ACC112 (cell line): ENCODE measurements around the gene SCG5.

Experiments used
- H2AFZ ChIP-seq: fragments of 200-600 bp; sonication (generic); one replicate; pipeline ENCODE4 v1.6.0; 2017; ENCODE audit warnings: antibody characterized with exemption, low read length; ENCODE audit not compliant: unreplicated experiment
- H3K27ac ChIP-seq: fragments of 200-600 bp; sonication (generic); 2 replicates; pipeline ENCODE4 v1.5.1; 2014; ENCODE audit warnings: low read depth, mild to moderate bottlenecking, antibody characterized with exemption, low read length, moderate library complexity
- H3K27me3 ChIP-seq: fragments of 200-600 bp; sonication (generic); 2 replicates; pipeline ENCODE4 v1.6.1; 2014; ENCODE audit warnings: mild to moderate bottlenecking, antibody characterized with exemption, low read length, moderate library complexity, mixed read lengths; ENCODE audit not compliant: insufficient read depth
- H3K36me3 ChIP-seq: fragments of 200-600 bp; sonication (generic); 2 replicates; pipeline ENCODE4 v1.6.1; 2016; ENCODE audit warnings: mild to moderate bottlenecking, antibody characterized with exemption, low read length, moderate library complexity, mixed read lengths; ENCODE audit not compliant: insufficient read depth
- H3K4me1 ChIP-seq: fragments of 200-600 bp; sonication (generic); one replicate; pipeline ENCODE4 v1.6.1; 2016; ENCODE audit warnings: low read length, mixed read lengths; ENCODE audit not compliant: insufficient read depth, unreplicated experiment, control insufficient read depth
- H3K4me3 ChIP-seq: fragments of 200-600 bp; sonication (generic); 2 replicates; pipeline ENCODE4 v1.5.1; 2014; ENCODE audit warnings: mild to moderate bottlenecking, low read depth, low read length
- H3K79me2 ChIP-seq: fragments of 200-600 bp; sonication (generic); one replicate; pipeline ENCODE4 v1.6.0; 2016; ENCODE audit warnings: low read length; ENCODE audit not compliant: control insufficient read depth, unreplicated experiment, insufficient read depth

The SCG5 gene

DNA sequence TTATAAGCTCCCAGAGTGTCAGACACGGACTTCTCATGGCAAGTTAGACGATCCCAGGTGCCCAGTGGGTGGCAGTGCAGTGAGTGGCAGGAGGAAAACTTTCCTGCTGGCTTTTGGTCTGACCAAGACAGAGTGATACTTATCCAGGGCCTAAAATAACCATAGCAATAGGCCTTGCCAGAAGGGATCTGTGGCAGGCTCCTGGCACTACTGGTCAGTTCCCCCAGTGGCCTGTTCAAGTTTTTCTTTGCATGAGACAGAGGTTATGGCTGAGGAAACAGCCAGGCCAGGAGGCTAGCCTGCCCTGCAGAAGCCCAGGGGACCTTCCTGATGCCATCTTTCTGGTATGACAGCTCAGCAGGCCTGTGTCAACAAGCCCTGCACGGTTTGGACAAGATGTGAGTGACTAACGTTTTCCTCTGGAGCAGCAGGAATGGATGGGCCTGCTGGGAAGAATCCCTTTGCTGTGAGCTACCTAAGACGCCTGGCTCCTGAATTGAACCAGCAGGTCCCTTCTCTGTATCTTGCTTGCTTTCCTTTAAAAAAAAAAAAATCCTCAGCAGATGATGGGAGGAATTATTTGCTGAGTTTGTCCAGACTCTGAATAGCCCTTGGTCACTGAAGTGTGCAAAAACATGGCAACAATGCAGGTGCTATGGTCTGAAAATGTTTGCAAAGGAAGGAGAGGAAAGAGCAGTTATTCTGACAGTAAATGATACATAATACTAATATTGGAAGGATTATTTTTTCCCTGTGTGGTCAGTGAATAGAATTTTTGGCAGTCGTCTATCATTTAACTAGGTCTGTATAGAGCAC lies 18.0 kb downstream of the SCG5 start:
- no peaks in the 10 kb centered on the region; the same call in 1 of the 2 replicates for H3K36me3 ChIP-seq
- peak overlapping the region; percentile 81 for H3K27ac ChIP-seq
- H2AFZ ChIP-seq: no peak overlapping the region

DNA sequence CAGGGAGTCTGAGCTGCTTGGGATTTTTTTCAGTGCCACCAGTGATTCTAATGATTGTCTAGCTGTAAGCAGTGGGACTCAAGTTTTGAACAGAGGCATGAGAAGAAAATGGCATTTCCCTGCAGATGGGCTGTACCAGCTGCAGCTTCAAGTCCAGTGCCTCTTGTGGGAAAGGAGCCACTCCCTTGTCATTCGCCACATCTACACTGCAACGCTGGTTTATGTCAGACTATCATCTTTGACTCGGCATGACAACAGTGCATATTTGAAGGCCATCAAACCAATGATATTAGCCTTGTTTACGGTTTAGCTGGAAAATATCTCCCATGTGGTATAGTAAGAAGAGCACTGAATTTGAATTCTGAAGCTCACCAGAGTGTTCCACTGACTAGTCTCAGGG lies 22.2 kb downstream of the SCG5 start:
- H3K4me1 ChIP-seq: peaks cover 21% of the 10 kb centered on the region
- no peaks in the 10 kb centered on the region for H3K36me3 ChIP-seq
- no peaks in the 10 kb centered on the region for H3K27me3 ChIP-seq
- H3K79me2 ChIP-seq: no peaks in the 10 kb centered on the region
- H2AFZ ChIP-seq: no peak overlapping the region
- H3K27ac ChIP-seq: no peak overlapping the region
- H3K4me3 ChIP-seq: no peak overlapping the region

More for the DNA sequence above, 18.0 kb downstream of the SCG5 start:
- Histone ChIP-seq H3K4me1 (peaks cover 51% of the 10 kb centered on the region), H3K79me2 (no peaks in the 10 kb centered on the region), H3K4me3 (no peak overlapping the region), H3K27me3 (no peaks in the 10 kb centered on the region)

DNA sequence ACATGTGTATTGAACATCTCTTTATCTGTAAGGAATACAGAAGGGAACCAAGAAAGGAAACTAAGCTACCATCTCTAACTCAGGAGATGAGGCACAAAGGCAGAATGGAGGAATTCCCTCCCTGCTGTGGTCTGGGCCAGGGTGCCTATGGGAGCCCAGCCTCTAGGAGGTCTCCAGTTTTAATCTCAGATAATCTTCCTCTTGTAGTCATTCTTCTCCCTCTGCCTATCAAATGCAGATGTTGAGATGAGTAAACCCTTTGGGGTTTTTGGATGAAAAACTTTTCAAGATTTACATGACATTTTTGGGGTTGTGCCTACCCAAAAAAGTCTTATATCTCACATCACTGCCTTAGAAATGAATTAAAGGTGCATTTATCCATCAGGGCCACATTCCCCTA lies 23.3 kb downstream of the SCG5 start:
- Histone ChIP-seq H3K27me3 (no peaks in the 10 kb centered on the region), H2AFZ (peak overlapping the region; percentile 32), H3K36me3 (no peaks in the 10 kb centered on the region), H3K27ac (no peak overlapping the region), H3K4me1 (peaks cover 15% of the 10 kb centered on the region), H3K4me3 (no peak overlapping the region), H3K79me2 (no peaks in the 10 kb centered on the region)

DNA sequence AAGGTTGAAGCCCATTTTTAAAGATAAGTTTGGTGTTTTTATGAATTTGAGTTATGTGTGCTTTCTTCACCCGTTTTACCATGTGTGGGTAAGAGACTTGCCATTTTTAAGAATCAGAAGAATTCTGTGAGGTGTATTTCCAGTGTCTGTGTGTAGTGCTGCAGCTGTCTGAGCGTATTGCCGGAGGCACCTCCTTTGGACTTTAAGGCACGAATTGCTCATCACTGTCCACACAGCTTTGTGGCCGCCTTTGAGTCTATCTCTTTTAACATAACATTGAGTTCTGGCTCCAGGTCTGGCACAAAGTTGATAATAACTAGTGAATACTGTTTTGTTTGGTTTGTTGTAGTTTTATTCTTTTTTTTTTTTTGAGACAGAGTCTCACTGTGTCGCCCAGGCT lies 25.8 kb downstream of the SCG5 start:
- Histone ChIP-seq H2AFZ (no peak overlapping the region), H3K27ac (no peak overlapping the region), H3K27me3 (no peaks in the 10 kb centered on the region), H3K79me2 (no peaks in the 10 kb centered on the region), H3K4me1 (peaks cover 17% of the 10 kb centered on the region), H3K4me3 (no peak overlapping the region), H3K36me3 (no peaks in the 10 kb centered on the region)

DNA sequence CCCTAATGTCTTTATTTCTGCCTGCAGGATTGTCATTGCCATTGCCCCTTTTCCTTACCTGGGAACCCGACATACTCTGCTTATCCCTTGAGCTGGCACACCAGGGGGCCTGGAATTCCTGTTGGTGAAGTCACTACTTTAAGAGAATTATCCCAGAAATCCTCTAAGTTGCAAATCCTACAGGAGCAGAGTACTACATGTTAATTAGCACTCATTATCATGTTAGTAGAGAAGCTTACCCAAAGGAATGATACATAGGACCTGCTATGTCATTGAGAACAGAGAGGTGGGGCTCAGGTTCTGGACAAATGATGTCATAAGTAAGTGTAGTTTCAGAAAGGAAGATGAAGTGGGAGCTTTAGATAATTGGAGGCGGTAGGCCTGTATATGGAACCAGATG lies 27.4 kb downstream of the SCG5 start:
- Histone ChIP-seq H2AFZ (no peak overlapping the region), H3K4me1 (peaks cover 17% of the 10 kb centered on the region), H3K27me3 (no peaks in the 10 kb centered on the region), H3K27ac (no peak overlapping the region), H3K36me3 (no peaks in the 10 kb centered on the region), H3K79me2 (no peaks in the 10 kb centered on the region), H3K4me3 (no peak overlapping the region)

DNA sequence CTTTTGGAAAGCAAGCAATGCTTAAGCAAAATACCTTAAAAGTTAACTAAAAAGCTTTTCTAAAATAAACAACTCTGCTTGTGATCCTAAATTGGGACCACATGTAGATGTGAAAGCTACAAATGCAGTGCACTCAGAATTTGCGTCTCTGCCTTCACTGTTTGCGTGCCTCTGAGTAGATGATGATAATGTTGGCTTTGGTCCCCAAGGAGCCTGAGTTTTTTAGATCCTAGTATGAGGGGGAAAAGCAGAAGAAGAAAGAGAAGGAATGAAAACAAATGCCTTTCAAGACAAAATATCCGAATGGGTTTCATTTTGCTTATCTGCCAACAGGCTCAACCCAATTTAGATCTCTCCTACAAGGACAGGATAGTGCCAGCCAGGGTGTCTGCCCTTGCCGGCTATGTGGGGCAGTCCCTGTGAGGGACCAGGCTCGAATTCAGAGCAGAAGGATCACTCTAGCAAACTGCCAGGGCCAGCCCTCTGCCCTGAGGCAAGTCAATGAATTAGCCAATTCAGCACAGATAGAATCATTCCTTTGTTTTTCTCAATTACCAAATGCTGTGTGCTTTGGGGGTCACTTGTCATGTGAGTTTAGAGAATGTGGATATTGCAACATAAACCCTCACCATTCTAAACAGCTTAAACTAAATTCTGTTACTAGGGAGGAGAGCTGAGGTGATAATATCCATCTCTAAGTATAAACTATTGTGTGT lies 28.5 kb downstream of the SCG5 start:
- no peaks in the 10 kb centered on the region for H3K36me3 ChIP-seq
- H3K4me3 ChIP-seq: peak overlapping the region; percentile 8
- peak overlapping the region; percentile 66 for H3K27ac ChIP-seq
- H2AFZ ChIP-seq: peak overlapping the region; percentile 67
- H3K79me2 ChIP-seq: no peaks in the 10 kb centered on the region
- no peaks in the 10 kb centered on the region for H3K27me3 ChIP-seq
- H3K4me1 ChIP-seq: peaks cover 17% of the 10 kb centered on the region

DNA sequence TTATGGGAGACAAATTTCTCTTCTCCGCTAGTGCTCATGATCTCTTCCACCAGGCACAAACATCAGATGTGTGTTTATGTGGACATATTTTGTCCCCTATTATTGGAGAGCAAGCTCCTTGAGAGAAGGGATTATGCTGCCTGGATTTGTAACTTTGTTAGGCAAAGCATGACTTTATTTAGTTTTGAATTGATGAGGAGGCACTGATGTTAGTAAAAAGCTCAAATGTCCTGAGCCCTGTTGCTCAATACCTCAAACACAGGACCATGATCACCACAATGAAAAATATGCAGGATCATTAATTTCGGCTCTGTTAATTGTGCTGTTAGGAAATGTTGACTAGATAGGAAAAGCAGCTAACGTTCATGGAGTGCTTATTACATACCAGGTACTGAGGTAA lies 29.1 kb downstream of the SCG5 start:
- H2AFZ ChIP-seq: peak overlapping the region; percentile 67
- peaks cover 22% of the 10 kb centered on the region for H3K4me1 ChIP-seq
- H3K4me3 ChIP-seq: no peak overlapping the region
- no peaks in the 10 kb centered on the region for H3K27me3 ChIP-seq
- H3K27ac ChIP-seq: peak overlapping the region; percentile 66
- H3K79me2 ChIP-seq: no peaks in the 10 kb centered on the region
- H3K36me3 ChIP-seq: no peaks in the 10 kb centered on the region

DNA sequence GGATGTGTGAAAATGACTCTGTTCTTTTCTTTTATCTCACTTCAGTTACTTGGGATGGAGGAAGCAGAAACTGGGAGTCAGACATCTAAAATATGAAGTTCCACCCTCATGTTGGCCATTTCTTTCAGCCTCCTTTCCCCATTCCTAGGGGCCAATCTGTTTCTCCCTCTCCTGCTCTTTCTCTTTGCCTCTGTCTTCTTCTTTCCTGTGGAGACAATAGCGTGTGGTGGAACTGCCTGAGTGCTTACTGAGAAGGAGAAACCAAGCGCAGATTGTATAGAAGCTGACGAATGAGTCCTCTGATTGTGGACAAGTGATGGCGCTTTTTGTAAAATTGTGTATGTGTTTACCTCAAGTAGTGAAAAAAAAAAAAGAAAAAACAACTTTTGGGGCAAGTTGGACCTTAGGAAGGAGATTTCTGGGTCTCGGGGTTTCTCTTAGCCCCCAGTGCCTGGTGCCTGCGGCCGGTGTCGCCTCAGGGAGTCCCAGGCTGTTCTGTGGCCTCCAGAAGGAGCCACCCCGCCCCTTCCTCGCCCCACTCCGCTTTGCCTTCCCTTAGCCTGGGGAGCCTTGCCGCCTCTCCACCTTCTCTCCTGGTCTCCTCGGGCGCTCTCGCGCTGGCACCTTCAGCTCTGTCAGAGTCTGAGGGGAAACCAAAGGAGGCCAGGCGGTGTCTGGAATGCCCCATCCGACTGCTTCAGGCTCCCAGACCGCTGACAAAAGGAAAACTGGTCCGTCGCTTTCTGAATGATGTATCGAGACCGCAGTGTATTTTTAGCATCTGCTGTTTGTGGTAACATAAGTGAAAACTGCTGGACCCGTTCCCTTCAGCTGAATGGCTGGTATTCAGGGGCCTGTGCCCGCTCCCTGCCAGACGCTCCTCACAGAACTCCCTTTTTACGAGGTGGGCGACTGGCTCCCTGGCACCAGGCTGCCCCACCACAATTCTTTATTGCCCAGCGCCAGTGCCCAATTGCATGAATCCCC lies 30.1 kb downstream of the SCG5 start:
- peaks cover 23% of the 10 kb centered on the region for H3K4me1 ChIP-seq
- H3K79me2 ChIP-seq: no peaks in the 10 kb centered on the region
- no peak overlapping the region for H3K4me3 ChIP-seq
- H3K27ac ChIP-seq: no peak overlapping the region
- no peaks in the 10 kb centered on the region for H3K27me3 ChIP-seq
- no peak overlapping the region for H2AFZ ChIP-seq
- H3K36me3 ChIP-seq: no peaks in the 10 kb centered on the region

DNA sequence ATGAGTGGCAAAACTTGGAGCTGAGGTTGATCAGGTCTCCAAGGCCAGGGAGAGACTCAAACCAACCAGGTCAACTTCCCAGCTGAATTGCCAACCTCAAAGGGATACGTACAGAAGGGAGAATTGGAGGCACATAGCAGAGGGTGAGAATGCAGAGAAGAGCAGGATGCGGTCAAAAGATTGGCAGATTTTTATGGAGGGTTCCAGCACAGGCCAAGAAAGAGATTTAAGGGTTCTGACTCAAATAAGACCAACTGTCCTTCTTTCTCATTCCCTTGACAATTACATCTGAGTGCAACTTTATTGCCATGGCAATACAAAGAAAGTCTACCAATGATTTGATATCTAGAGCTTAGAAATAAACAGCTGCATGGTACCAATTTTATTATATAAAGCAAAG lies 33.2 kb downstream of the SCG5 start:
- Histone ChIP-seq H3K27ac (no peak overlapping the region), H3K36me3 (no peaks in the 10 kb centered on the region), H3K79me2 (no peaks in the 10 kb centered on the region), H2AFZ (no peak overlapping the region), H3K4me1 (peaks cover 28% of the 10 kb centered on the region), H3K4me3 (no peak overlapping the region), H3K27me3 (no peaks in the 10 kb centered on the region)

DNA sequence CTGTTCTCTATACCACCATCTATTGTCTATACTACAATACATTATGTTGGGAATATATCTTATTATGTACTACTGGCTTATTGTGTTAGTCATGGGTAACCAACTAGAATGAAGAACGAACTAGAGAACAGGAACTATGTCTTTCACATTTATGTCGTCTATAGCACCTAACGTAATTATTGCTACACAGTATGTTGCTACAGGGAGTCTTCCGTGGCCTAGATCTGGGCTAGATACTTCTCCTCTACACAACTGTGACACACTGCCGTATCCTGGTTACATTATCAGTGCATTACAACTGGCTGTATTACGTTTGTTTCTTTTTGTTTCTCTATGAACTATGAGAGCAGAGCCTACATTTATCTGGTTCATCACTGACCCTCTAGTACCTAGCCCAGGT lies 34.0 kb downstream of the SCG5 start:
- Histone ChIP-seq H3K36me3 (no peaks in the 10 kb centered on the region), H3K27me3 (no peaks in the 10 kb centered on the region), H3K27ac (no peak overlapping the region), H3K79me2 (no peaks in the 10 kb centered on the region), H2AFZ (no peak overlapping the region), H3K4me1 (peaks cover 20% of the 10 kb centered on the region), H3K4me3 (no peak overlapping the region)
